Stimulated activated CD4-positive, alpha-beta T cell treated with anti-CD3 and anti-CD28 coated beads, Interleukin-1b, Interleukin-23, amount 100 ng/mL, for 24 hours (primary cell): ENCODE measurements around the gene MICAL2.

Experiments used
- DNase-seq, 4 experiments: peaks; one replicate each; pipeline ENCODE4 v3.0.0-alpha.2; 2020; ENCODE audit warnings: low read depth in 4 of 4, low spot score in 1 of 4

The MICAL2 gene

DNA sequence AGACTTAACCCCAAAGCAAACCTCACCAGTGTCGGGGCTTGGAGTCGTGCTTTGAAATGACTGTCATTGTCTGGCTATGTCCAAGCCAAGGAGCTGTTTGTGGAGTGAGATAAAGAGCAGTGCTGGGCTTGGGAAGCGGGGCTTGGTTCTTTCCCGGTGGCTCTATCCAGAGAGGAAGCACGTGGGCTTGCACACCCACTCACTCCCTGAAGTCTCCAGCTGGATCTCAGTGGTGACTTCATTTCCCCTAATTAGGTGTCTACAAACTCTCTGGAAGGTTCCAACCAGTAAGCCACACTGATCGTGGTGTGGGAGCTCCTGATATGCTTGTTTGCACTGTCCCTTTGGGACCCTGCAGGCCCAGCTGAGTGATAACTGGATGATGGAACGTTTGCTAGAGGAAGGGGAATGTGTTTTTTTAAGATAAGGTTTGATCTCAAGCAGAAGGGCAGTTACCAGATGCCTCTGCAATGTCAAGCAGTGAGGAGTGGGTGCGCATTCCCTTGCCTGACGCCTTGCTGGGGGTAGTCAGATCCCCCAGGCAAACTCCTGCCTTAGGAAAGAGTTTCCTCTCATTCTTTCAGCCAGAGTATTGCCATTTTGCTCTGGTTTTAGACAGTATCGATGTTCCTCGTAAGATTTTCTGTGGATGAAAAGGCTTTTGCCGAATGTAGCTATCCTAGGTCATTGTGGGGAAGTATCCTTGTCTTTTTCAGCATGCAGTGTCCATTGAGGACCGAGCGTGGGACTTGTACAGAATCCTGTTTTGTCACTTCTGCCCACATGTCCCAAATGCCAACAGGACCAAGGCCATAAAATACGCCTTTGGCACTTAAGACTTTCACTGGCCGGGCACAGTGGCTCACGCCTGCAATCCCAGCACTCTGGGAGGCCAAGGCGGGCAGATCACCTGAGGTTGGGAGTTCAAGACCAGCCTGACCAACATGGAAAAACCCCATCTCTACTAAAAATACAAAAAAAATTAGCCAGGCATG, 90.9 kb downstream of the MICAL2 start:
- DNase-seq: no peak

DNA sequence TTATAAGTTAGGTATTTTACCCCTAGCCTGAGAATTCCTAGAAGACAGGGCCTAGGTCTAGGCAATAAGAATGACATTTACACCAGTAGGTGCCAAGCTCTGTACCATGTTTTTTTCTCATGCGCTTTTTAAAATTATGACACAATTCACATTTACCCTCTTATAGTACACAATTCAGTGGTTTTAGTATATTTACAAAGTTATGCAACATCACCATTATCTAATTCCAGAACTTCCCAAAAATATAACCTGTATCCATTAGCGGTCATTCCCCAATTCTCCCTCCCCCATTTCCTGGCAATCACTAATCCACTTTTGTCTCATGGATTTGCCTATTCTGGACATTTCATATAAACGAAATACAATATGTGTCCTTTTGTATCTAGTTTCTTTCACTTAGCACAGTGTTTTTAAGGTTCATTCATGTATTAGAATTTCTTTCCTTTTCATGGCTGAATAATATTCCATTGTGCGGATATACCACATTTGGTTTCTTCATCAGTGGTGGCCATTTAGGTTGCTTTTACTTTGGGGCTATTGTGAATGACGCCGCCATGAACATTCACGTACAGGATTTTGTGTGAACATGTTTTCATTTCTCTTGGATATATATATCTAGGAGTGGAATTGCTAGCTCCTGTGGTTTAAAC, 92.4 kb downstream of the MICAL2 start:
- no peak for DNase-seq

- DNase-seq: no peak
These were observed 94.1 kb downstream of the MICAL2 start for GRCh38 chr11:12204506-12204905.

DNA sequence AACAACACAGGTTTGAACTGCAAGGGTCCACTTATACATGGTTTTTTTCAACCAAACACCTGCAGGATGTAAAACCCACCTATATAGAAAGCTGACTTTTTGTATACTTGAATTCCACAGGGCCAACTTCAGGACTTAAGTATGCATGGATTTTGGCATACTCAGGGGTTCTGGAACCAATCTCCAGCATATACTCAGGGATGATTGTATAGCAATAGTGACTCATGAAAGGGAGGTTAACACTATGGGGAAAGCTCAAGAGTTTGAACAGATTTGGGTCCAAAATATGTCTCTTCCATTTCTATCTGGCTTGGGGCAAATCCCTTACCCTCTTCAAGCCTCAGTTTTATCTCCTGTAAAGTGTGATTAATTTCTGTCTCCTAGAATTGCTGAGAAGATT, 94.9 kb downstream of the MICAL2 start:
- DNase-seq: no peak

- DNase-seq: no peak
These were observed 96.1 kb downstream of the MICAL2 start for GRCh38 chr11:12206529-12206928.

DNA sequence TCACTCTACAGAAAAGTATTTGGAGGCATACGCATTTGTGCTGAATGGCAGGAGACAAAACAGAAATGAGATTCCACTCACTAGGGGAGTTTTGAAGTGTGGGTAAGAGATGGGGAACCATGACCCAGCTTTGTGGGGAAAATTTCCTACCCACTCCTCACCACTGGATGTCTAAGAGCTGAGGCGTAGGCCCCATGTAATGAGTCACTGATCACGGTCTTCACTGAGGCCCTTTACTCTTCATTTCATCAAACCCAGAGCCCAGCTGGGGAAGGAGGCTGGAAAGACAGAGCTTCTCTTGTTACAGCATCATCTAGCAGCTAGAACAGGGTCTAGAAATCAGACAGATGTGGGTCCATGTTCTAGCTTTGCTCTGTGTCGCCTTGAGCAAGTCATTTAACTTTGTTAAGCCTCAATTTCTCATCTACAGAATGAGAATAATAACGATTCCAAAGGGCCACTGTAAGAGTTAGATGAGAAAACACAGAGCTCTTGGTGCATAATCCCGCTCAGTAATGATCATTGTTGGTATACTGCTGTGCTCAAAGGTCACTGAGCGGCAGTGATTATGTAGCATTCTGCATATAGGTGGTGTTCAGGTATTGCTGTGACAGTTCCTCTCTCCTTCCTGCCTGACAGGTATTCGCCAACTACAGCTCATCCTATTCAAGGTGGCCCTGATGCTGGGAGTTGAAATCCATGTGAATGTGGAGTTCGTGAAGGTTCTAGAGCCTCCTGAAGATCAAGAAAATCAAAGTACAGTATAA, 97.2 kb downstream of the MICAL2 start:
- DNase-seq: peak in 2 of 4 experiments; percentile 44 to 47

GRCh38 chr11:12209096-12209495, 98.7 kb downstream of the MICAL2 start:
- DNase-seq: no peak

GRCh38 chr11:12210200-12210599, 99.8 kb downstream of the MICAL2 start:
- no peak for DNase-seq

DNA sequence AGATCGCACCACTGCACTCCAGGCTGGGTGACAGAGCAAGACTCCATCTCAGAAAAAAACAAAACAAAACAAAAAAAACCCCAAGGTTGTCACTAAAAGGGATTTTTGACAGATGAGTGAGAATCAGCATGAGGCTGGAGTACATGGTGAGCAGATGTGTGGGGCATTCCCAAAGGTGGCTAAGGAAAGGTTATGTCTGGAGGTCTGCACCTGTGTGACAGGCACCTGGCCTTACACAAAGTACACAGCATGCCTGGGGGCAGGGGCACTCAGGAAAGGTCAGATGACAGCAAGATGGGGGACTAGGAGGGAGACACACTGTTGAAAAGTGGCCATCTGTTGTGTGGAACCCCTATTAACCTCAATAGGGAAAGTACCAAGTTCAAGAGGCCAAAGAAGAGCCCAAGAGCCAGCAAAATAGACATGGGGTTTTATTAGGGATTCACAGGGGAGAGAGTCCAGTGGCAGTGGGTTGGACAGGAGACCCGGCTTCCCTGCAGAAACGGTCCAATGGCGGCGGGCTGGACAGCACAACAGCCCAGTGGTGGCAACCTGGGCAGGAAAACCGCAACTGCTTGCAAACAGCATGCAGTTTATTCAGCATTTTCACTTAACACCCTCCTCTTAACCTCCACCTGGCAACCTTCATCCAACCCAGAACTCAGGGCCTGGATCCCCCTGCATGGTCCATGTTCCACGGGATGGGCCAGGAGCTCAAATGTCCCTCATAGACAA, 101.1 kb downstream of the MICAL2 start:
- DNase-seq: no peak

DNA sequence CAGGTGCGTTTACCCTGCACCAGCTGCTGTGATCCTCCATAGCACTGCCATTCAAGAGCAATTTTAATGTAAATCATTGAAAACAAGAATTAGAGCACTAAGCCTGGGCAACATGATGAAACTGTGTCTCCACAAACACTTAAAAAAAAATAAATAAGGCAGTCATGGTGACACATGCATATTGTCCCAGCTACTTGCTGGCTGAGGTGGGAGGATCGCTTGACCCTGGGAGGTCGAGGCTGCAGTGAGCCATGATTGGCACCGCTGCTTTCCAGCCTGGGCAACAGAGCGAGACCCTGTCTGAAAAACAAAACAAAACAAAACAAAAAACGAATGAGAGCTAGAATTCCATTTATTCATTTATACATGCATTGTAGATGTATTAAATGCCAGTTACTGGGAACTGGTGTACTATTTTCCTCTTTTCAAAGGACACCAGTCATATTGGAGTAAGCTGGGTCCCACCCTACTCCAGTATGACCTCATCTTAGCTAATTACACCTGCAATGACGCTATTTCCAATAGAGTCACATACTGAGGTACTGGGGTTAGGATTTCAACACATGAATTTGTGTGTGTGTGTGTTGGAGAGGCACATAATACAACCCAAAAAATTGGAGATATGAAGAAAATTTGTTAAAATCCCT, 101.9 kb downstream of the MICAL2 start:
- DNase-seq: no peak

DNA sequence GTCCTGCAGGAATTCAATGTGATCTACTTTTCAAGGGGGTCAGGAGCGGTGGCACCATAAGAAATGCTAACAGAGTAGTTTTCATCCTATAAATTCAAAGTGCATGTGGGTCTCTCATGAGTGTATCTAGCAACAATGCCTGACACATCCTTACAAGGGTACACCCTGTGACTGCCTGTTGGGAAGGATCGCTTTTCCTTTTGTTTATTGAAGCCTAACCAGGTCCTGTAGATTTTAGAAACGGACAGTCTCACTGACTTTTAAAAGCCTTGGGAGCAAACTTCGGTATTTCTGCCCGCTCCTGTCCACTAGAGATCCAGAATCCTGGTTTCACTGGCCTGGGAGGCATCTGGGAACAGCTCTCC, 102.4 kb downstream of the MICAL2 start:
- no peak for DNase-seq

DNA sequence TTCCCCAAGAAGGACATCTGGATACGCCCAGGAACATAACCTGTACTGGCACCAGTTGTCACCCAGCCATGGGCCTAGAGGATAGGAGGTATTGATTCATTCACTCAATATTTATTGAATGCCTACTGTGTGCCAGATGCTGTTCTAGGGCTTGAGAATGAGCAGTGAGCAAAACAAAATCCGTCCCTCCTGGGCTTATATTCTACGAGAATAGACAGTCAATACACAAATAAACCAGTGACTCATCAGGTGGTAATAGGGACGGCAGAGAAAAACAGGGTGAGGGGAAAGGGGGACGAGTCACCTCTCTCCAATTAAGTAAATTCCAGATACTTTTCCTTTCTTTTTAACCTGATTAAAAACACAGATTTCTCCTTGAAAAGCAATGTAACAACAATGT, 103.5 kb downstream of the MICAL2 start:
- DNase-seq: no peak

DNA sequence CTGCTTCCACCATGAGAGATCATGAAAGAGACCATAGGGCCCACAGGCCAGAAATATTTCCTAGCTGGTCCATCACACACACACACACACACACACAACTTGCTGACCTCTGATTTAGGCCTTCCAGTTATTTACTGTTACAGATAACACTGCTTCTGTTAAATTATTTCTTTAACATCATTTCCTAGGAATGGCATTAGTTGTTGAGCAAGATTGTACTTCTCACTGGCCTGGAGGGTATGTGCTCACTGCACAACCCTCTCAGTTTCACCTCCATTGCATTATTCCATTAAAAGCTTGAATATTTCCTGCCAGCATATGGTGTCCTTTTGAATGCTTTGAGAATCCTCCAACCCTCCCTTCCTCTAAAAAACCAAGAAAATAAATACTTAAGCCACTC, 104.4 kb downstream of the MICAL2 start:
- no peak for DNase-seq

GRCh38 chr11:12215181-12215593, 104.8 kb downstream of the MICAL2 start:
- DNase-seq: no peak

- no peak for DNase-seq
These were observed 105.7 kb downstream of the MICAL2 start for GRCh38 chr11:12216041-12216451.

- DNase-seq: no peak
These were observed 106.4 kb downstream of the MICAL2 start for GRCh38 chr11:12216671-12217374.

DNA sequence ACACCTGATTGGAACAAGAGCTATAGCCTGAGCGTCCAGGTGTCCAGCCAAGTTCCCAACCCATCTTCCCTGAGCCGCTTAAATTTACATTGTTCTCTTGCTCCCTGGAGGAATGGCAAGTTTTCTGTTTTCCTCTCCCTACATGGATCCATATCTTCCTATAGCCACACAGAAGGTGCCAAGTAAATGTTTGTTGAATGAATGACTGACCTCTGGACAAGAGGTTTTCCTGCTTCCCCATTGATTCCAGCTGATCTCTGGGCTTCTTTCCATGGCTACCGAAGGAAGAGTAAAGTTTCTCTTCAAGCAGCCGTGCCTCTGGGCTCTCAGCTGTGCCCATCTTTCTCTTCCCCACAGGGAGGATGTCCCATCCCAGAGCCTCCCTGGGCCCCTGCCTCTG, 107.5 kb downstream of the MICAL2 start:
- DNase-seq: no peak

DNA sequence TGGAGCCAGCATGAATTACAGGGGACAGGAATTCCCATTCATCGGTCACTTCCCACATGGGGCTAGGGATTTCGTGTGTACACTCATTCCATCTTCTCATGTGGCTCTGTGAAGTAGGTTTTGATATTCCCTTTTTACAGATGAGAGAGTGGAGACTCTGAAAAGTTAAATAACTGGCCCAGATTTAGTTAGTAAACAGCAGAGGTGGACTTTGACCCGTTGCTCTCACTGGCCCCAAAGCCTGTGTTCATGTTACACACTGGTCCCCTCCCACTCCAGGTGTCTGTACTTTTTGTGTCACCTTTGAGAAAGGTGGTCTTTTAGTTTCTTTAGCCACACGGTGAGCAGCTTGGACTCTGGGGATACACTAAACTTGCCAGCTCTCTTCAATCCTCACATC, 108.5 kb downstream of the MICAL2 start:
- no peak for DNase-seq

DNA sequence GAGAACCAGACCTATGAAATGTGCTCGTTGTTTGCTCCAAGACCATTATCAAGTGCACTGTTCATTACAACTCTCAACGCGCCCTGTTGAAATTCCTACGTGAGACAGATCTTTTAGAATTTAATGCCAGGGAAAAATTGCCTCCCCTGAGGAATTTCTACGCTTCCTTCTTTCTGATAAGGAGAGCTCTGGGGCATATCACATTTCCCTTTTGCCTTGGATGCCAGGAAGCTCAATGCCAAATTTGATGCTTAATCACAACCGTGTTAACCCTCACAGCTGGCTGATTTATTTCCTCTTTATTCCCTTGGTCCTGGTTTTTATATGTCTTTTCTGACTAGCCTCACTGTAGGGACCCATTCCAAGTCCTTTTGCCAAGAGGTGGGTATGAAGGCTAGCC, 109.4 kb downstream of the MICAL2 start:
- no peak for DNase-seq

DNA sequence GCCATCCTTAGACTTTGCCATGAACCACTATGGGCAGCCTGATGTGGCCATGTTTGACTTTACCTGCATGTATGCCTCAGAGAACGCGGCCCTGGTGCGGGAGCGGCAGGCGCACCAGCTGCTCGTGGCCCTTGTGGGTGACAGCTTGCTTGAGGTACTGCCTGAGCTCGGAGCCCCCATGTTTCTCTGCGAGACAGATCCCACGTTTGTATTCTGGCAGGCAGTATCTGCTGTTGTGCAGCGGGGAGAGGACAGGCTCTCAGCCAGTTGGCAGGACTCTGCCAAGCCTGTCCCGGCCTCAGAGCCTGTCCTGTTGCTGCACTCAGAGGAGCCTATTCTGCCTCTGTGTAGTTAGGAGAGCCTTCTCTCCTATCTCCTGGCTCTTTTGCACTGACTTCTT, 109.9 kb downstream of the MICAL2 start:
- no peak for DNase-seq
